SH-SY5Y (cell line): ENCODE data around the gene NT5DC4.

ENCODE experiments used
- GATA2 ChIP-seq: IDR thresholded peaks from 2 replicates; pipeline ENCODE4 v1.6.1; 2011; ENCODE audit warnings: mild to moderate bottlenecking, low read depth, low read length
- GATA3 ChIP-seq: IDR thresholded peaks from 2 replicates; pipeline ENCODE4 v1.6.1; 2011; ENCODE audit warnings: low read depth, mild to moderate bottlenecking, low read length, moderate library complexity

Gene NT5DC4

DNA sequence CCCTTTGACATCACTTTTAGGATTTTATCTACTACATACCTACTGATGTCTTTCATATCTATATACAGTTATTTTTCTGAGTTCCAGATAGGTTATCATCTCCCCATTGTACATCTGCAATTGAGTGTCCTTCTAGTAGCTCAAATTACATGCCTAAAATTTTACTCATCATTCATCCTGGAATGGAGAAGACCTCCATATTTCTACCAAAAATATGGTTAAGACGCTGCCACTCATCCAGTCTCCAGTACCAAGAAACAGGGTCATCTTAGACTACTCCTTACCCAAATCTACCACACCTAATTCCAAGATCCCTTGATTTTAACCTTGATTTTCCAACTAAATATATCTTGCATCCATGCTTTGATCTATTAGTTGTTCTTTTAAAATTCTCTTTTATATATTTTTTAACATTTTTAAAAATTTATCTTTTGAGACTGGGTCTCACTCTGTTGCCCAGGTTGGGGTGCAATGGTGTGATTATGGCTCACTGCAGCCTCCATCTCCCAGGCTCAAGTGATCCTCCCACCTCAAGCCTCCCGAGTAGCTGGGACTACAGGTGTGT lies 52.2 kb downstream of the NT5DC4 start:
- no peak for TF ChIP-seq GATA2
- no peak for TF ChIP-seq GATA3

DNA sequence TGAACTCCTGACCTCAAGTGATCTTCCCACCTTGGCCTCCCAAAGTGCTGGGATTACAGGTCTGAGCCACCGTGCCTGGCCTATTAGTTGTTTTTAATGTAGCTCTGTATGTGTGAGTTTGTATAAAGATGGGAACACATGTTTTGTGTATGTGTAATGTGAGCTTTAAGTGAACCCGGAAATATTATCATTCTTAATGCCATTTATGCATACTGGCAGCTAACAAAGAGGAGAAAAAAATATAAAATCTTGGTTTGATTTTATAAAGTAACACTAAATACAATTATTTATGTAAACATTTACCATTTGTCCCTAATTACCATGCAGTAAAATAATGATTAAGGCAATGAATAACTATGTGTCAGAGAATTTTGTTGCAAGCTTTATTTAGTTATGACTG lies 52.7 kb downstream of the NT5DC4 start:
- TF ChIP-seq GATA2: no peak
- no peak for TF ChIP-seq GATA3

DNA sequence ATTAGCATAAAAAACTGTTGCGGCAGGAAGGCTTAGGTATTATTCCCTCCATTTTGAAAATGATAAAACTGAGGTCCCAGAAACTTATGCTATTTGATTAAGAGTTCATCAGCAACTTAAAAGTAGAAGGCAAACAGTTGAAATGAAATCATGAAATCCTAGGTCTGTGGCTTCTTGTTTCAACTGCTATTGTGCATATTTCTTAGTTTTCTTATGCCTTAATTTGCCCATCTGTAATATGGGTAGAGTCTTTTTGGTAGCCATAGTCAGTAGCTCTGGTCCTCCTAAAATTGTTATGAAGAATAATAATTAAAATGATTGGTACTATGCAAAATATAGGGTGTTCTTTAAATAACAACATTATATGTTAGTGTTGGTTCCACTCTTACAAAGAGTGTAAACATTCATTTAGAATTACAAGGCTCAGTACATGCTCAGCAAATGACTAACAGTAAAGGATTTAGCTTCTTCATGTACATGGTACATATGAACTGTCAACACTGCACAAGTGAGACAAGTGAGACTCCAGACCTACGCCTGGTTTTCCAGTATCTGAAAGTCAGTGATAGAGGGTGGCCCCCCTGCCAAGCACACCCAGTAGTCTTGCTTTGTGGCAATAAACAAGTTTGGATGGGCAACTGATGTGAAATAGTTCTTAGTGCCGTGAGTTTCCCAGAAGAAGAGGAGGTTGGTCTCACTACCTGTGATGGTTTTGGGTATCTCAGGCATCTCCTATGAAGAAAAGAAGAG lies 53.9 kb downstream of the NT5DC4 start:
- TF ChIP-seq GATA3 (no peak), GATA2 (no peak)

DNA sequence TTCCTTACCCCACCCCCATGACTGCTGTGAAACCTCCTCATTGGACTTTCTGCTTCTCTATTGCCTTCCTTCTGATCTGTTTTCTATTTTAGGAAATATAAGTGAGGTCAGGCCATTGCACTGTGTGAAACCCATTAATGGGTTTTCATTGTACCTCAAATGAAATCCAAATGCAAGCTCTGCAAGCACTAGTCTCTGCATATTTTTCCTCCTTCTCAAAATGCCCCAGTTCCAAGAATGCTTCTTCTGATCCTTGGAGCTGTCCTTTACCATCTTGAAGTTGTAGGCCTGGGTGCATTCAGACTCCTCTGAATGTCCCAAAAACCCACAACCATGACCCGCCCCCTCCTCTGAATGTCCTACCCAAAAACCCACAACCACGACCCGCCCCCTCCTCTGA lies 55.3 kb downstream of the NT5DC4 start:
- TF ChIP-seq GATA3 (no peak), GATA2 (no peak)

DNA sequence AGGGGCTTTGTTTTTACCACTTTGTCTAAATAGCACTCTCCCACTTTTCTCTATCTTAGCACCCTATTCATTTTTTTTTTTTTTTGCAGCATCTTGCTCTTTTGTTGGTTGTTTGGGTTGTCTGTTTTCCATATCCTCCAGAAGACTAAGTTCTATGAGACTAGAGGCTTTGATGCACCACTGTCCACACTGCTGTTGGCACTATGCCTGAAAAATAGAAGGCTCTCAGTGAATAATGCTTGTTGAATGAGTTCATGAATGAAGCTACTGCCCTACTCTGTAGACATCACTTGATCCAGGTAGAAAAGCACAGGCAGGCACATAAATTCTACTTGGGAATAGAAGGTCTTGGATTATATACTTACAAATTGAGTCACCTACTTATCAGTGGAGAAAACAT lies 56.2 kb downstream of the NT5DC4 start:
- TF ChIP-seq GATA3 (no peak), GATA2 (no peak)

DNA sequence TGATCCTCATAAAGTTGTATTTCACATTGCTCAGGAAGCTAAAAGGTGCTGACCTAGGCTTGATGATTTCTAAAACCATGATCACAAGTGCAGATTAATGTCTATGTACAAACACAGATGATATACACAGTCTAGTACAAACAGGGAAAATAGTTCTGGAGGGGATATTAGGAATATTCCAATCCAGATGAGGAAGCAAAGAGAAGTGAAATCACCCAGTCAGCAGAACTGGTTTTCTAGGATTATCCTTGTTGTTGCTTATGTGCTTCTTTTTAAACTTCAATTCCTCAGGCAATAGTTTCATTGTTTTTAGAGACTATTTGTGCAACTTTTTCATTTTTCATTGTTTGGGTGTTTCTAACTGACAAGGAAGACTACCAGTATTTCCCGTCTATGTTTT lies 58.8 kb downstream of the NT5DC4 start:
- no peak for TF ChIP-seq GATA3

DNA sequence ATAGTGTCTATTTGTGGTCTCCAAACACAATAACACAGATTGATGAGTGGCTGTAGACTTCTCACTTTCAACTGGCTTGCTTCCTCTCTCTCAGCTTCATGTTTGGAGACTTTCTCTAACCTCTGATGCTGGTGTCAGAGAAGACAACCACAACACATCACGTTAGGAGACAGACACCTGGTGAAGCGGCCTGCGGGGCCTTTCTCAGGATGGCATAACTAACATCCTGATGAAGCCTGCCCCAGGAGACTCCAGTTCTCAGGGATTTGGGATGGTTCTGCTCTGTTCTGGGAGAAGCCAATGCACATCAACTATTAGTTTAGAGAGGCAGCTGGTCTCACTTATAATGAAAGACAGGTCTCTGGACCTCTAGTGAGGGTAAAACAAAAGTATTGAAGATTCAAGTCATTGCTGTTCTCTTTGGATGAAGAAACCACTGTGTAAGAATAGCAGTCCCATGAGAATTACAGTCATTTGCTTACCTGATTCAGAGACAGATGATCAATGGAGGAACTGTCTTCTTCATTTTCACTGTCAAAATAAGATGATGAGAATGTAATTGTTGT lies 61.5 kb downstream of the NT5DC4 start:
- no peak for TF ChIP-seq GATA3
- TF ChIP-seq GATA2: no peak

DNA sequence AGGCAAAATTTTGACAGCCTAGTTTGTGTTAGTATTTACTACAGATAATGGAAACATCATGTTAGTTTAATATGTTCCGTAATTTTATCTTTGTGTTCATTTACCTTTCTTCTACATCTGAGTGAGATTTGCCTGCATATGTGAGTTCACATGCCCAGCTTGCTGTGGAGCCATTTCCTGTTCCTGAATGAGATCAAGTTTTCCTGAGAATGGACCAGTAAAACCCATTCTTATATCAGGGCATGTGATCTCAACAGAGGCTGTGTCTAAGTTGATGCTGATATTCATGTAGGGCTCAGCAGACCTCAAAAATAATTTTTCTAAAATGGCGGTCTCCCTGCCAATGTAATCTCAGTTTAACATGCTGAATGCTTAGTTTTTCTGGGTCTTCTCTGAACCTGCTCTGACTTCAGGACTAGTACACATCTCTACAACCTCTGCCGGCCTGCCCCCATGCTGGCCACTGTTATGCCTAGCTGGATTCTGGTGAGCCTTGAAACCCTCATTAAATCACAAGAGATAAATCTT lies 62.4 kb downstream of the NT5DC4 start:
- no peak for TF ChIP-seq GATA3
- TF ChIP-seq GATA2: no peak

DNA sequence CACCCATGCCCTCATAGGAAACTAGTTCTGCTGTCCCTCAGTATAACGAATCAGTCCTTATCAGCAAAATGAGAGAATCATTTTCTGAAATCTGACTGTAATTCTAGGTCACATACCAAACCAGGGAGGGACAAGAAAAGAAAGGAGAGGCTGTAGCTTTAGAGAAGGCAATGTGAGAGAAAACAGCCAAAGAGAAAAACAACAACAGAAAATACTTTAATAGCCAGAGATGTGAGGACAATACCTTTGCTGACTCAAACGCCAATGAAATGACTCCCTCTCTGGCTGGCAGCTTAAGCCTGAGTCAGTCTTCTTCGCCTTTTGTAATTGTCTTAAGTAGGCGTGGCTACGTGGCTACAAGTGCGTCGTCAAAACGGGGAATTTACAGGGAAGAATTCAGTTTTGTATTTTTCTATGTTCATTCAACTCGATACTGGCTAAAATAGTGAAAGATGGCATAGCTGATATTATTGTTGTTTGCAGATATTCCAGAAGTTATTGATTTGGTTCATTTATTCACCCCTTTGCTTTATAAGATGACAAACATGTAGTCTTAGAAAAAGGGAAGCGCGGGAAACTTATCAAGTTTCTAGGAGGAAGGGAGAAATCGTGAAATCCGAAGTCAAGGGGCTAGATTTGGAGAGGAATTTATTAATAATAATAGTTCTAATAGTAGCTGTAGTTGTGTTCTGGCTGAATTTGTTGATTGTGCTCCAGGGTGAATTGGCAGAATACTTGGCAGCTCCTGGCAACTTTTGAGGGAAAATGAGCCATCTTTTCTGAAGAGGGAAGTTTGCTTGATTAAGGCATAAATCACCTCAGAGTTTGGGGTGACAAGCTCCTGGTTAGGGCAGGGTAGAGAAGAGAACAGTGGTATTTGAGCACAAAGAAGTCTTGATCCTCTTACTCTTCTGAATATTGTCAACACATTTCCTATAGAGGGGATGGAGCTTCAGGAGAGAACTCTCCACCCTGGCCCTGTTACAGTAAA lies 63.7 kb downstream of the NT5DC4 start, which contains the start of gene IL1A:
TSS of gene IL1A (minus strand) at position 295 of the 991 bp plus-strand sequence. CDS start 723 bp downstream, outside the sequence.
- TF ChIP-seq GATA2 (no peak), GATA3 (no peak)

DNA sequence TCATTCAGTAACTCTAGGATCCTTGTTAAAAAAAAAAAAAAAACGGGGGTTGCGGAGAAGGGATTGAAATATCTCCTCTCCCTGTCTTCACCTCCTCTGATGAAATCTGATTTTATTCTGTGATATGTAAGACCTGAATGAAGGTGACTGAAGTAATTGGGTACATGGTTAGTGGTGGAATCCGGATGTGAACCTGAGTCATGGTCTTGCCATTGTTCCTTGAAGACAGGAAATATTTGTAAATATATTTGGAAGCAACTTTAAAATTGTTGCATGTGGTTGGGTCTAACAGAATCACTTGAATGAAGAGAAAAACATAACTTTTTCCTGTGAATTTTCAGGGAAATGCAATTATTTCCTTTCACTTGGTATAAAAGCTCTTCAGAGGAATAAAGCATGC lies 66.5 kb downstream of the NT5DC4 start:
- TF ChIP-seq GATA3: no peak
- no peak for TF ChIP-seq GATA2

DNA sequence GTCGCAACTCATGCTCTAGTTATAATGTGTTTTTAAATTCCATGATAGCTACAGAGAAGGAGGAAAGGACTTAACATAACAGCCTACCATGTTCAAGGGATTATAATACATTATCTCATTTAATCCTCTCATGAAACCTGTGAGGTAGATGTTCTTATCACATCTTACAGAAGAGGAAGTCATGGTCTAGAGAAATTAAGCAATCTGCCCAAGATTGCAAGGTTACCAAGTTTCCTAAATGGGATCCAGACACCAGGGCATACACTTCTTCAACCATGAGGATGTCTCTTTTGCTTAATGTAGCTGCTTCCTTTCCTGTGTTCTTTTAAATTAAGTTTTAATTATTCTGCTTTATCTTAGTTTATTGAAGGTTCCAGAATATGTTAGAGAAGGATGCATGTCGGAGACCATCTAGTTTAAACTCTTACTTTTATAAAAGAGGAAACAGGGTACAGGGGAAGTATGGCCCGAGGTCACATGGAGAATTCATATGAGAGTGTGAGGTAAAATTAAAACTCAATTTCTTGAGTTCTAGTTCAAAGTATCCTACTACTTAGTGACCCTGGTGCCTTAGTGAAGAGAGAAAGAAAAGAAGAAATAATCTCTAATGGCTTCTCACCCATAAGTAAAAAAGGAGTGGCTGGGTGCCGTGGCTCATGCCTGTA lies 67.0 kb downstream of the NT5DC4 start:
- TF ChIP-seq GATA2 (no peak), GATA3 (no peak)

DNA sequence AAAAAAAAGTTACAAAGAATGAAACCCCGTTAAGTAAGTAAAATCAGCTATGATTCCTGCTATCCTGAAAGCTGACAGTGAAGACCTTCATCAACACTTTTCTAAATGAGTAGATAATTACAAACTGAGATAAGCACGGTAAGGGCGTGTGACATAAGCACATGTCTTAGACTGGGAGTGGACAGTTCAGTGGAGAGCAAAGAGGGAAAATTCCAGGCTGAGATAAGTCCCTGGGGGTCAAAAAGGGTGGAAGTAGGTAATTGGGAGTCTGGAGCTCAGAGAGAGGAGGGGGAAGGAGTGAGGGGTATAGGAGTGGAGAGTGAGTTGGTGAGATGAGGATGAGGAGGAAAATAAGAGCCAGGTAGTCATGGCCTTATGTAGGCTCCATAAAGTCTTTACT lies 67.8 kb downstream of the NT5DC4 start:
- no peak for TF ChIP-seq GATA3
- no peak for TF ChIP-seq GATA2
